GM19043 (cell line): ENCODE measurements around the gene ERVH48-1.
A peak's percentile ranks its signal among the peaks of the same experiment; 100 is the strongest.
"Not testable (repeated sequence)": the region's sequence is repeated elsewhere in the genome, so short reads cannot be mapped to it uniquely, and the experiment has no call there.

Experiments
- ATAC-seq: cut with Tn5 transposase; IDR thresholded peaks from one replicate; pipeline ENCODE4 v1.9.1; 2021; ENCODE audit warnings: low read depth; ENCODE audit not compliant: unreplicated experiment

The ERVH48-1 gene

DNA sequence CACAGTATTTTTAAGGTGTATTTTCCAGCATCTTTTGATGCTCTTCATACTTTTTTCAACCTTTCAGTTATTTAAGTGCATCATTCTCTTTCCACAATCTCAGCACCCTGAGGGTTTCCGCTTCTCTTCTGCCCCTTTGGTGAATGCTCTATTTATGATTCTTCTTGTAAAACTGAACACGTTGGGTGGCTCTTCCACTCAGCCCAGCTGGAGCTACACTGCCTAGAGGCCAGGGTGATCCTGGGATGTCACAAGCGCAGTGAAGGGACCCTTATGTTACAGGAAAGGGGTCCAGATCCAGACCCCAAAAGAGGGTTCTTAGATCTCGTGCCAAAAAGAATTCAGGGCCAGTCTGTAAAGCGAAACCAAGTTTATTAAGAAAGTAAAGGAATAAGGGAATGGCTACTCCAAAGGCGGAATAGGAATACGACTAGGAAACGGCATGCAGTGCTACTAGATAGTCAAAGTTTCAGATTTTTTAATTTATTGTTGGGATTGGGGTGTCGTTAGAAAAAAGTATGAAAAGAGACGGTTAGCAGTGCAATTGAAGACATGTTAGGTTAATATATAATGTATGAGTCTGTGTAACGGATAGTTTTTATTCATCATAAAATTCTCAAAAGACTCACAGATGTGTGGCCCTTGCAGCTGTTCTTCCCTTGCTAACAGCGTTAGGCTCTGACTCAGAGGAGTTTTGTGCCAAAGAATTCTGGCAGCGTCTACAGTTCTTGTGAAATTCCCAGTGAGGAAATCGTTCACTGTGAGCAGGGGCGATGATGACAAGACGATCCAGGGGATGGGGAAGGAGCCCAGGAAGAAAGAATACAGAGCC is 14.4 kb upstream of the ERVH48-1 start:
- no peak for ATAC-seq

DNA sequence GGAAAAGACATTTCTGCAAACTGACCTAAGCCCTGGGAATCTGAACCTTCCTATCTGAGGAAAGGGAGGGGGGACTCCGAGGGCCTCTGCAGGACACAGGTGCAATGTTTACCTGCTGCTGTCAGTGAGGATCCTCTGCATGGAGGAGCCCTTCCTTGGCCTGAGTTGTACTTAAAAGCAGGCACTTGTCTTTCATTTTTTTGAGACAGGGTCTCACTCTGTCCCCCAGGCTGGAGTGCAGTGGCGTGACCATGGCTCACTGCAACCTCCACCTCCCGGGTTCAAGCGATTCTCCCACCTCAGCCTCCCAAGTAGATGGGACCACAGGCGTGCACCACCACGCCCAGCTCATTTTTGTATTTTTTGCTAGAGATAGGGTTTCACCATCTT is 13.2 kb upstream of the ERVH48-1 start:
- ATAC-seq: not testable (repeated sequence)

DNA sequence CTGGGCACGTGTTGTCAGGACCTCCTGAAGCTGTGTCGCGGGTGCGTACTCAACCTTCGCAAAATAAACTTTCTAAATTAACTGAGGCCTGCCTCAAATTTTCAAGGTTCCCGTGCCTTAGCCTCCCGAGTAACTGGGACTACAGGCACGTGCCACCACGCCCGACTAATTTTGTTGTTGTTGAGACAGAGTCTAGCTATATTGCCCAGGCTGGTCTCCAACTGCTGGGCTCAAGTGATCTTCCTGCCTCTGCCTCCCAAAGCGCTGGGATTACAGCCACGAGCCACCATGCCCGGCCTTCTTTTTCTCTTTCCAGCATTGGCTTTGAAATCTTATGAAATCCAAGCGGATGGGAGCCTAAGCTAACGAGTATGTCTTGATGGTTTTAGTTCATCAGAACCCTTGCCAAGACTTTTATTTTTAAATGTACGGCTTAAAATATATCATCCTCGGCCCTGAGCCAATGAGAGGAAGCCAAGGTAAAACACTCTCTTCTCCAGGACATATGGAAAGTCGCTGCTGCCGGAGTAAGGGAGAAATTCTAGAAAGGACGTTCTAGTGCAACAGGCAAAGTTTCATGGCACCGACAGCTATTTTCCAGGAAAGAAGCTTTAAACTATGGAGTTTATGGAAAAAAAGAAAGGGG is 12.7 kb upstream of the ERVH48-1 start:
- ATAC-seq: no peak

DNA sequence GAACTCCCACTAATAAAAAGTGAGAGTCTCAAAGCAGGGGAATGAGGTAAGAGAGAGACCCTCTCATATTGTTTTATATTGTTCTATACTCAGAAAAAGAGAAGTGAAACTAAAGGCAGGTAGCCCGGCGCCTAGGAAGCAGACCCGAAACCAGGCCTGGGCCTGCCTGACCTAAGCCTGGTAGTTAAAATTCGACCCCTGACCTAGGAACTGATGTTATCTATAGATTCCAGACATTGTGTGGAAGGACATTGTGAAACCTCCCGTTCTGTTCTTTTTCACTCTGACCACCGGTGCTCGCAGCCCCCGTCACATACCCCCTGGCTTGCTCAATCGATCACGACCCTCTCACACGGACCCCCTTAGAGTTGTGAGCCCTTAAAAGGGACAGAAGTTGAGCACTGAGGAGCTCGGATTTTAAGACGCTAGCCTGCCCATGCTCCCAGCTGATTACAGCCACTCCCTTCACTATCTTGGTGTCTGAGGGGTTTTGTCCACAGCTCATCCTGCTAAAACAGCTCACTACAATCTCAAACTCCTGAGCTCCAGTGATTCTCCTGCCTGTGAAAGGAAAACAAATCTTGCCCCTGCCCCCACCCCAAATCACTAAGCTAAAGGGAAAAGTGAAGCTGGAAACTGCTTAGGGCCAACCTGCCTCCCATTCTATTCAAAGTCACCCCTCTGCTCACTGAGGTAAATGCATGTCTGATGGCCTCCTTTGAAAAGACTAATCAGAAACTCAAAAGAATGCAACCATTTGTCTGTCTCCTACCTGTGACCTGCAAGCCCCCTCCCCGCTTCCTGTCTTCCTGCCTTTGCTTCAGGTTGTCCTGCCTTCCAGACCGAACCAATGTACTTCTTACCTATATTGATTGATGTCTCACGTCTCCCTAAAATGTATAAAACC is 11.9 kb upstream of the ERVH48-1 start:
- ATAC-seq: not testable (repeated sequence)

DNA sequence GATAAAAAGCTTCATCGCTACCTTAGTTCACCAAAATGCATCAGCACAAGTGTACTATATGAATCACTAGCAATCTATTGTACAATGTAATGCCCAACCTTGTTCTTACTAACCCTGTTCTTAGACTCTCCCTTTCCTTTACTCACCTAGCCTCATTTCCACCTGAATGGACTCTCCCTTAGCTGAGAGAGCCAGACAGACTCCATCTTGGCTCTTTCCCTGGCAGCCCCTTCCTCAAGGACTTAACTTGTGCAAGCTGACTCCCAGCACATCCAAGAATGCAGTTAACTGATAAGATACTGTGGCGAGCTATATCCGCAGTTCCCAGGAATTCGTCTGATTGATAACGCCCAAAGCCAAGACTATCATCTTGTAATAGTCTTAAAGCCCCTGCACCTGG is 10.9 kb upstream of the ERVH48-1 start:
- ATAC-seq: not testable (repeated sequence)

DNA sequence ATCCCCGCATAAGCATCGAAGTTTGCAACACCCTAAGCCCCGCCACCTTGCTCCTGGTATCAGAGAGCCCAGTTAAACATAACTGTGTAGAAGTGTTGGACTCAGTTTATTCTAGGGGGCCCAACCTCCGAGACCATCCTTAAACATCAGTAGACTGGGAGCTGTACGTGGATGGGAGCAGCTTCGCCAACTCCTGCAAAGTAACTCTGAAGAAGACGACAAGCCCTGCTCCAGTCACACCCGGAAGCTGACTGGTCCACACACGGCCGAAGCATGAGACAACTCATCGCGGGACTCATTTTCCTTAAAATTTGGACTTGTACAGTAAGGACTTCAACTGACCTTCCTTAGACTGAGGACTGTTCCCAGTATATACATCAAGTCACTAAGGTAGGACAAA is 8.5 kb upstream of the ERVH48-1 start:
- ATAC-seq: not testable (repeated sequence)

DNA sequence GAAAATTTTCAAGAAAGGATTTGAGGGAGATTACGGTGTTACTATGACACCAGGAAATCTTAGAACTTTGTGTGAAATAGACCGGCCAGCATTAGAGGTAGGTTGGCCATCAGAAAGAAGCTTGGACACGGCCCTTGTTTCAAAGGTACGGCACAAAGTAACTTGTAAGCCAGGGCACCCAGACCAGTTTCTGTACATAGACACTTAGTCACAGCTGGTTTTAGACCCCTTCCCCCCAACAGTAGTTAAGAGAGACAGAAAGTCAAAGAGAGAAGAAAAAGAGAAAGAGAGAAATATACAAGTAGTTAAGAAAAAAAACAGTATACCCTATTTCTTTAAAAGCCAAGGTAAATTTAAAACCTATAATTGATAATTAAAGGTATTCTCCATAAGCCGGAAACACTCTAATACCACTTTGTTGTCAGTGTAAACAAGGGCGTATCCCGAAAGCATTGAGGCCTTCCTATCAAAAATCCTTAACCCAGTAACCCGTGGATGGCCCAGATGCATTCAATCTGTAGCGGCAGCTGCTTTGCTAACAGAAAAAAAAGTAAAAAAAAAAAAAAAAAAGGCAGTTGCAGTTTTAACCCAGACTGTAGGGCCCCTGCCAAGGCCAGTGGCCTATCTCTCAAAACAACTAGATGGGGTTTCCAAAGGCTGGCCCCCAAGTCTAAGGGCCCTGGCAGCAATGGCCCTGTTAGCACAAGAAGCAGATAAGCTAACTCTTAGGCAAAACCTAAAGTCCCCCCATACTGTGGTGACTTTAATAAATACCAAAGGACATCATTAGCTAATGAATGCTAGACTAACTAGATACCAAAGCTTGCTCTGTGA is 7.9 kb upstream of the ERVH48-1 start:
- ATAC-seq: not testable (repeated sequence)

DNA sequence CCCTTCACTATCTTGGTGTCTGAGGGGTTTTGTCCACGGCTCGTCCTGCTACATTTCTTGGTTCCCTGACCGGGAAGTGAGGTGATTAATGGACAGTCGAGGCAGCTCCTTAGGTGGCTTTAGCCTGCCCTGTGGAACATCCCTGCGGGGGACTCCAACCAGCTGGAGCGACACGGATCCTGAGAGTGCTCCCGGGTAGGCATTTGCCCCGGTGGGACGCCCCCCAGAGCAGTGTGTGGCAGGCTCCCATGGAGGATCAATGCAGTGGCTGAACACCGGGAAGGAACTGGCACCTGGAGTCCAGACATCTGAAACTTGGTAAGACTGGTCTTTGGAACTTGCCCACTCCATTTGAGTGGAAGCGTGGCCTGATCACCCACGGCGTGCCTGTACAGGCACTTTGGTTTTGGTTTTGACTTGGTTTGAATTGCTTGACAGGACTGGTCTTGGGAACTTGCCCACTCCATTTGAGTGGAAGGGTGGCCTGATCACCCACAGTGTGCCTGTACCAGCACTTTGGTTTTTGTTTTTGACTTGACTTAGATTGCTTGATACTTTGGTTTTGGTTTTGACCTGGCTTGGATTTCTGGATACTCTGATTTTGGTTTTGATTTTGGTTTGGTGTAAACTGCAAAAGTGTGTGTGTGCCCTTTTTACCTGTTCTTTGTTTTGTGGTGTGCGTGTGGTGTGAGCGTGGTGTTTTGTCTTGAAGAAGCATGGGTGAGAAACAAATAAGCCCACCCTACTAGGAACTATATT is 7.1 kb upstream of the ERVH48-1 start:
- not testable (repeated sequence) for ATAC-seq

DNA sequence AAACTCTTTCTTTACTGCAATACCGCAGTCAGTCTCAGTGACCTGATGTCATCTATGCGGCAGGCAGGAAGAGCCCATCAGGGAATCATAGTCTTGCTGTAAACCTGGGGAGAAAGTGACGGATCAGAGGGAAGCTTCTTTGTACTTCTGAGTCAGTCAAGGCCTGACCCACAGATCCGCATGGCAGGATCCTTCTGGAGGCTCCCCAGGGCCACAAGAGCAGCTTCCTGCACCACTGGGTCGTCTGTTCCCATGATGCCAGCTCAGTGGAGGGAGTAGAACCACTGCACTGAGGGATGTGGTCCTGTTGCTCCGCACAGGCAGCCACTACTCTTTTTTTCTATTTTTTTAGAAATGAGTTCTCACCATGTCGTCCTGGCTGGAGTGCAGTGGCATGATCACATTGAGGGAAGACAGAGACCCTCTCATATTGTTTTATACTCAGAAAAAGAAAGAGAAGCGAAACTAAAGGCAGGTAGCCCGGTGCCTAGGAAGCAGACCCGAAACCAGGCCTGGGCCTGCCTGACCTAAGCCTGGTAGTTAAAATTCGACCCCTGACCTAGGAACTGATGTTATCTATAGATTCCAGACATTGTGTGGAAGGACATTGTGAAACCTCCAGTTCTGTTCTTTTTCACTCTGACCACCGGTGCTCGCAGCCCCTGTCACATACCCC is 6.3 kb upstream of the ERVH48-1 start:
- no peak for ATAC-seq

DNA sequence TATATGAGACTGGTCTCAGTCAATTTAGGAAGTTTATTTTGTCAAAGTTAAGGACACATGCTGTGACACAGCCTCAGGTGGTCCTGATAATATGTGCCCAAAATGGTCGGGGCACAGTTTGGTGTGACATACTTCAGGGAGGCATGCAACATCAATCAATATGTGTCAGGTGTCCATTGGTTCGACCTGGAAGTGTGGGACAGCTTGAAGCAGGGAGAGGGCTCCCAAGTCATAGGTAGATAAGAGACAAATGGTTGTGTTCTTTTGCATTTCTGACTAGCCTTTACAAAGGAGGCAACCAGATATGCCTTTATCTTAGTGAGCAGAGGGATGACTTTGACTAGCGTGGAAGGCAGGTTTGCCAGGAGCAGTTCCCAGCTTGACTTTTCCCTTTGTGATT is 4.5 kb upstream of the ERVH48-1 start:
- no peak for ATAC-seq

DNA sequence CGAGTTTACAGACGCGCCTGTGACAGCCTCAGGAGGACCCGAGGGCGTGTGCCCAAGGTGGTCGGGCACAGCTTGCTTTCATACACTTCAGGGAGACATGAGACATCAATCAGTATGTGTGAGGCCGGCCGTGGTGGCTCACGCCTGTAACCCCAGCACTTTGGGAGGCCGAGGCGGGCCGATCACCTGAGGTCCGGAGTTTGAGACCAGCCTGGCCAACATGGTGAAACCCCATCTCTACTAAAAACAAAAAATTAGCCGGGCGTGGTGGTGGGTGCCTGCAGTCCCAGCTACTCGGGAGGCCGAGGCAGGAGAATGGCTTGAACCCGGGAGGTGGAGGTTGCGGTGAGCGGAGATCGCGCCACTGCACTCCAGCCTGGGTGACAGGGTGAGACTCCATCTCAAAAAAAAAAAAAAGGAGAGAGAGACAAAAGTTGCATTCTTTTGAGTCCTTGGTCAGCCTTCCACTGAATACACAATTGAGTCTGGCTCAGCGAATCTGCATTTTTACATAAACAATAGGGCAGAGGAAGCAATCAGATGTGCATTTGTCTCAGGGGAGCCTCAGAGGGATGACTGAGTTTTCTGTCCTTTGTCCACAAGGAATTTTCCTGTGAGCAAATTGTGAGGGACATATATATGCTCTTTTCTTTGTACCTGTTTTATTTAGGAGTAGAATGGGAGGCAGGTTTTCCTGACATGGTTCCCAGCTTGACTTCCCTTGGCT is 2.2 kb upstream of the ERVH48-1 start:
- ATAC-seq: not testable (repeated sequence)

DNA sequence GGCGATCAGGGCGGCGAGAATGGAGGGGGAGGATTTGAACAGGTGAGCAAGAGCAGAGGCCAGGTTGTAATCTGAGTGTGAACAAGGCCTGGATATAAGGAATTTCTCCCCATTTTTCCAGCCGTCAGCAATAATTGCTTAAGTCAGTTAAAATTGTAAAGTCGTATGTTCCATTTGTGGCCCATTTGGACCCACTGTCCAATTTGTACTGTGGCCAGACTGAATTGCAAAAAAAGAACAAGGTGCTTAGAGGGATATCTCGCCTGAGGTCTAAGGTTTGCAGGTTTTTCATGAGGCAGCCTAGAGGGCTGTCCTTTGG is 1.0 kb downstream of the ERVH48-1 start:
- no peak for ATAC-seq

DNA sequence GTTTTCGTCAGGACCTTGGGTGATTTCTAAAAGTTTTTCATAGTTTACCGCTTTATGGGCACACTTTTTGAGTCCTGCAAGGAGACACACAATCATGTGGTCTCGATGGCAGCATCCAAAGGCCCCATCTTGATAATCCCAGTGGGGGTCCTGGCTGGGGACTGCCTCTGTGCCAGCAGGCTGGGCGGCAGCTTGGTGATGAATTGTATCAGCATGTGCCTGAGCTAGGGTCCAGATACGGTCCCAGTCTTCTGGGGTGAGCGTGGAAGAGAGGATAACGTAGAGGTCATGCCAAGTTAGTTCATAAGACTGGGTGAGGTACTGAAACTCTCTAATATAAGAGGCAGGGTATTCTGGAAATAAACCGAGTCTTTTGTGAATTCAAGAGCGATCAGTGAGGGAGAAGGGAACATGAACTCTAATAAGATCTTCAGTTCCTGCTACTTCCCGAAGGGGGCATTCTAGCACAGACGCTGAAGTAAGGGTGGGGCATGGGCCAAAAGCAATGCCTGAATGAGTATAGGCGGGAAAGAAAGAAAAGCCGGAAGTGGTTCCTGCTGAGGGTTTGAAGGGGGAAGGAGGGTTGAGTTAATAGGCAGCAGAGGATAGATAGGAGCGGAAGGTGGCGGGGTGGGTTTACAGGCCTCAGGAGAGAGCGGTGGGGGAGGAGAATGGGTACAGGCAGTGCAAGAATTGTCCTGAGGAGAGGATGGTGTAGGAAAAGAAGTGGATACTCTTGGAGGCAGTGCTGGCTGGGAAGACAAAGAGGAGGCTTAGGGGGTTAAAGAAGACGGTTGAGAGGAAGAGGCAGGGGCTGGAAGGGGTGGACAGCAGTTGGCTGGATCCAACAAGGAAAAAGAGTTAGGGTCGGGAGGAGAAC is 1.6 kb downstream of the ERVH48-1 start:
- peak; percentile 71 for ATAC-seq

DNA sequence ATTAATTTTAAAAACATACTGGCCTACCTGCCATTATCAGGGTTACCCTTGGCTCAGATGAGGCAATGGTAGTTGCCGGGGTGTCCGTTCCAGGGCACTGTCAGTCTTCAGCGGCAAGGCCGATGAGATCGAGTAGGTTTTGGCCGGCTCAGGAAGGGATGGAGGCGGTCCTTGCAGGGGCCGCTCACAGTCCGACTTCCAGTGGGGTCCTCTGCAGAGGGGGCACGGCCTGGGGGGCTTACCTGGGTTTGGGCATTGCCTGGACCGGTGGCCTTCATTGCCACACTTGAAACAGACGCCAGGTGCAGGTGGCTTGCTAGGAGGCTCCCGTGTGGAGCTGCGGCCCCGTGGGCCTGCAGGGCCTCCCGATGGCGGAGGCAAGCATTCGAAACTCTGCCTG is 2.5 kb downstream of the ERVH48-1 start:
- ATAC-seq: no peak

DNA sequence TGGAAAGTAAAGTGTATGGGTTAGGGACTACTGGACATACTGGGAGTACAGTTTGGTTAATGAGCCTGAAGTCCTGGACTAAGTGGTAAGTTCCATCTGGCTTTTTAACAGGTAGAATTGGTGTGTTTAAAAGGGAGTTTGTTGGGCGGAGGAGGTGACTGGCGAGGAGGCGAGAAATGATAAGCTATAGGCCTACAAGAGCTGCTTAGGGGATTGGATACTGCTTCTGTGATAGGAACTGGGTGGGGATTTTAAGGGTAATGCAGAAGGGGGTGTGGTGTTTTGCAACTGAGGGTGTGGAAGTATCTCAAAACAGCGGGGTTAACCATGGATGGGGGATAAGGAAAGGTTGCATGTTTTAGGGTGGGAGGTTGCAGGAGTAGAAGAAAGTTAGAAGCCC is 3.5 kb downstream of the ERVH48-1 start:
- no peak for ATAC-seq

DNA sequence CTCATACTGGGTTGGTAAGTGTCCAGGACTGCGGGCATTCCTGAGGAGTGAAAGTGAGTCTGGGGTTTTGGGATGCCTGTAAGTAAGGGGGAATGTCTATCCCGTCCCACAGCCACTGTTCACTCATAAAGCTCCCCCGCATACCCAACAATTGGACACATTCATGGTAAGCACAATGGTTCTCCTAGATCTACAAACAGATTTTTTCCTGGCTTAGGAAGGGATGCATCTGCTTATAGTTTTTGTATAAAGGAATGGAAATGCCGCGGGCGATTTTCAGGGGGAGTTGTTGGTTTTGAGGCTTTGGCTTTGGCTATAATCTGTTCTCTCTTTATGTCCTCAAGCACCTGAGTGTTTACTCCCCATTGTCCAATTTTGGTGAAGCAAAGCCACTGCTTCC is 7.1 kb downstream of the ERVH48-1 start:
- ATAC-seq: no peak

DNA sequence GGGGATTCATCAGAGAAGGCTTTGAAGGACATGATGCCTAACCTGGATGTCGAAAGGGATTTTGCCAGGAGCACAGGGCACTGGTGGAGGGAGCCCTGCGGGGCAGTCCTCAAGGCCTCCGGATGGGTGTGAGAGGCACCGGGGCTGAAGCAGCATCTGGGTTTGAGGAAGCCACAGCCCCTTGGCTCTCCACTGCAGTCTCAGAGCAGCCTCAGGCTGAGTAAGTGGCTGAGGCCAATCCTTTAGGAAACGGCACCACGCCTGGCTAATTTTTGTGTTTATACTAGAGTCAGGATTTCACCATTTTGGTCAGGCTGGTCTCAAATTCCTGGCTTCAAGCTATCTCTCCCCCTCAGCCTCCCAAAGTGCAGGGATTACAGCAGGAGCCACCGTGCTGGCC is 12.0 kb downstream of the ERVH48-1 start:
- no peak for ATAC-seq

DNA sequence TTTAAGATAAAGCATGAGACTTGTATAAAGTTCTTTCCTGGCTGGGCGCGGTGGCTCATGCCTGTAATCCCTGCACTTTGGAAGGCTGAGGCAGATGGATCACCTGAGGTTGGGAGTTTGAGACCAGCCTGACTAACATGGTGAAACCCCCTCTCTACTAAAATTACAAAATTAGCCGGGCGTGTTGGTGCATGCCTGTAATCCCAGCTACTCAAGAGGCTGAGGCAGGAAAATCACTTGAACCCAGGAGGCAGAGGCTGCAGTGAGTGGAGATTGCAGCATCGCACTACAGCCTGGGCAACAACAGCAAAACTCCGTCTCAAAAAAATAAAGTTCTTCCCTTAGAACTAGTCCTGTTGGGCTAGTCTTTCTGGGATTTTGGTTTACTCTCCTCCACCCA is 13.5 kb downstream of the ERVH48-1 start:
- ATAC-seq: not testable (repeated sequence)
